HG02981 (cell line): ENCODE data around the gene JADE1.

ENCODE experiments used
- ATAC-seq: cut with Tn5 transposase; IDR thresholded peaks from one replicate; pipeline ENCODE4 v1.9.1; 2021; ENCODE audit warnings: mild to moderate bottlenecking, moderate library complexity; ENCODE audit not compliant: unreplicated experiment

JADE1 gene

GRCh38 chr4:128869776-128870509 lies 60.4 kb downstream of the JADE1 start:
- no peak for ATAC-seq

GRCh38 chr4:128871948-128872347 lies 62.4 kb downstream of the JADE1 start:
- no peak for ATAC-seq

DNA sequence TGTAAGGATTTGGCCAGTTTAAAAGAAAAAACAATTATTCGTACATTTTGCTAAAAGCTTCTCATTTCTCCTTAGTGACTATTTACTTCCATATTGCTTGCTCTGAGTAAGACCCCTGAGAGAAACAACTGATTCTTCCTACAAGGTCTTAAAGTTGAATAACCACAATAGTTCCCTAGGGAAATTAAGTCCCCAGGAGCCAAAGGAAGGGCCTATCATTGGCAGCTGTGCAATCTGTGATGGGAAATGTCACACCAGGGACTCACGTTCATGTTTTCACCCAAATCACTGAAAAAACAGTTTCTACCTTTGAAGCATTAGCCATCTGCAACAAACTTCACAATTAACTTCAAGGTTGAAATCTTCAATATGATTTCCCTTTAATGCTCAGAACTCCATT lies 66.7 kb downstream of the JADE1 start:
- ATAC-seq: no peak

GRCh38 chr4:128877934-128878333 lies 68.4 kb downstream of the JADE1 start:
- ATAC-seq: no peak

DNA sequence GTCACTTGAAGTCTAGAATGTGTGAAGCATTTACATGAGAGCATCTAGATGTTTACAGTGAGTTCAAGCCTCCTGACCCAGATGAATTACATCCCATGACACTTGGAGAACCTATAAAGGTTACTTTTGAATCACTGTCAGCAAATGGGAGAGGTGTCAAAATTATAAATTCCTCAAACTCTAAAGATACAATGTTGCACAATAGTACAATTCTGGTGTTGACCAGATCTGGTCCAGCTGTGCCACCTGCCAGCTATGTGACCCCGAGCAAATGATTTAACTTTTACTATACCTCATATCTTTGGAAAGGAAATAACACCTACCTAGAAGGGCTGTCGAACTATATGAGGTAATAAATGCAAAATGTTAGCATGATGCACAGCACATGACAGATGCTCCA lies 69.8 kb downstream of the JADE1 start:
- no peak for ATAC-seq

GRCh38 chr4:128879971-128880370 lies 70.5 kb downstream of the JADE1 start:
- ATAC-seq: no peak

DNA sequence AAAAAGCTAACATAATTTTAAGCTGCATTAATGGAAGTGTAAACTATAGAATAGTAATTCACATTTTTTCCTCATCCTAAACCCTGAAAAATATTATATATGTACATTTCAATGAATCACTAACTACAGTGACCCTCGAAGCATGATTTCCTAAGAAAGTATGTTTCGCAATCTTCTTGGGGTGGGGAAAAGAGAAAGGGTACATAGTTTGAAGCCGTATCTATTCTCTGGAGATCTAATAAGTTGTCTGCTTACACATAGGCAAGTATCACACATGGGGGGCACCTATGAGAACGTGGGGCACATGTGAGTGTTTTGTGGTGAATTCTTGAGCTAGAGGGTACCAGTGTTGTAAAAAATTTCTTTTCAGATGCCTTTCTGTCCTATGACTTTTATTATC lies 71.2 kb downstream of the JADE1 start:
- no peak for ATAC-seq

GRCh38 chr4:128904821-128905220 lies 95.3 kb downstream of the JADE1 start:
- no peak for ATAC-seq

- ATAC-seq: no peak
Observed at GRCh38 chr4:128906581-128906980, 97.1 kb downstream of the JADE1 start.

DNA sequence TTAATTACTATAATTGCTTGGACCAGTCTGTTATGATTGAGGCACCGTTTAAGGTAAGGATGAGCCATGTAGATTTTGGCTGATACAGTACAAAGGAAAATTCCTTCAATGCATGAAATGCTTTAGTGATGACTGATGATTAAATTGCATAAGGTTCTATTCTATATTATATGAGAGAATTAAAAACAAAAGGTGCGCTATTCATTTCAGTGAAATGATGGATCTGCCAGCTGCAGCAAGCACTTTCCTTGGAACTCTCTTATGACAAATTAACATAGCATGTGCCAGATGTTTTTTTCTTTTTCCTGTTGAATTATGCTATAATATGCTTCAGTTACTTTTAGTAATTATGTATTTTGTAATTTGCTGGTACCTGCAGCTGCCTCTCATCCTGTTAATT lies 98.5 kb downstream of the JADE1 start:
- no peak for ATAC-seq

GRCh38 chr4:128908735-128909134 lies 99.2 kb downstream of the JADE1 start:
- no peak for ATAC-seq

- no peak for ATAC-seq
Observed at GRCh38 chr4:128913228-128913627, 103.7 kb downstream of the JADE1 start.

- ATAC-seq: no peak
Observed at GRCh38 chr4:128915544-128915943, 106.0 kb downstream of the JADE1 start.

DNA sequence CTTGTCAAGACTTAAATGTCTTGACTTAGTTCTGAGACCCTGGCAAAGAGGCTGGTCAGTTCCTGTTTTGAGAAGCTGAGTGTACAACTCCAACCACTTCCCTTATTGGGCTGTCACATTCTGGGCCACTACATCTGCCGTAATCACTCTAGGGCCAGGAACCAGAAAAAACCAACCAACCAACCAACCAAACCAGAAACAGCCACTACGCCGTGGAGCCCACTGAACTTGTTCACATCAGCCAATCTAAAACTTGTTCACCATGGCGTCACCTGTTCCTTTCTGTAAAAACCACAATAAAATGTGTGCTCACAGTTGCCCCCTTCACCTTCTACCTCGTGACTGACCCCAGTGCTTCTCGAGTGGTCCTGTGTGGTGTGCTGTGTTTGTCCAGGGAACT lies 107.3 kb downstream of the JADE1 start:
- ATAC-seq: peak; percentile 87

- peak; percentile 52 for ATAC-seq
Observed at GRCh38 chr4:128917781-128918180, 108.3 kb downstream of the JADE1 start.

DNA sequence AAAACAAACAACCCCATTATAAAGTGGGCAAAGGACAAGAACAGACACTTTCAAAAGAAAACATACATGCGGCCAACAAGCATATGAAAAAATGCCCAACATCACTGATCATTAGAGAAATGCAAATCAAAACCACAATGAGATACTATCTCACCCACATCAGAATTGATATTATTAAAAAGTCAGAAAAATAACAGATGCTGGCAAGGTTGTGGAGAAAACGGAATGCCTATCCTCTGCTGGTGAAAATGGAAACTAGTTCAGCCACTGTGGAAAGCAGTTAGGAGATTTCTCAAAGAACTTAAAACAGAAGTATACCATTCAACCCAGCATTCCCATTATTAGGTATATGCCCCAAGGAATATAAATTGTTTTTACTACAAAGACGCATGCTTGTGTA lies 112.5 kb downstream of the JADE1 start:
- ATAC-seq: no peak
